ENCODE results near the gene SAMD4A.

SAMD4A gene

GRCh38 chr14:54688229-54688628 is 121.3 kb downstream of the SAMD4A start:
- DNase-seq: peak; percentile 37

GRCh38 chr14:54689928-54690327 is 123.0 kb downstream of the SAMD4A start:
- DNase-seq: no peak

DNA sequence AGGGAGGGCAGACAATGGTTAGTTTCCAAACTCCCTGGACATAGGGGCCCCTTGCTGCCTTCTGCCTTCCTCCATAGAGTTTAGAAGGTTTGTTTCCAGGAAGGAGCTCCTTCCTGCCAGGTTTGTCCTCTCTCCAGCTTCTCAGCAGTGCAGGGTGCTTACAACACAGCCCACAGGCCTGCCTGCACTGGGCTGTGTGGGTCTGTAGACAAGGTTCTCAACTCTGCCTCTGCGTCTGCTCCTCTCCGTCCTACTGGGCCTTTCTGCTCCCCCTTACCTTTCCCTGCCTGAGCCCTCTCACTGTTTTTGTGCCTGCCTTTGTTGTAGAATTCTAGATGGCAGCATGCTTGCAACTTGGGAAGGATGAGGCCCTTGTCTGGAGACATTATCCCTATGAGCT is 124.0 kb downstream of the SAMD4A start:
- no peak for DNase-seq

DNA sequence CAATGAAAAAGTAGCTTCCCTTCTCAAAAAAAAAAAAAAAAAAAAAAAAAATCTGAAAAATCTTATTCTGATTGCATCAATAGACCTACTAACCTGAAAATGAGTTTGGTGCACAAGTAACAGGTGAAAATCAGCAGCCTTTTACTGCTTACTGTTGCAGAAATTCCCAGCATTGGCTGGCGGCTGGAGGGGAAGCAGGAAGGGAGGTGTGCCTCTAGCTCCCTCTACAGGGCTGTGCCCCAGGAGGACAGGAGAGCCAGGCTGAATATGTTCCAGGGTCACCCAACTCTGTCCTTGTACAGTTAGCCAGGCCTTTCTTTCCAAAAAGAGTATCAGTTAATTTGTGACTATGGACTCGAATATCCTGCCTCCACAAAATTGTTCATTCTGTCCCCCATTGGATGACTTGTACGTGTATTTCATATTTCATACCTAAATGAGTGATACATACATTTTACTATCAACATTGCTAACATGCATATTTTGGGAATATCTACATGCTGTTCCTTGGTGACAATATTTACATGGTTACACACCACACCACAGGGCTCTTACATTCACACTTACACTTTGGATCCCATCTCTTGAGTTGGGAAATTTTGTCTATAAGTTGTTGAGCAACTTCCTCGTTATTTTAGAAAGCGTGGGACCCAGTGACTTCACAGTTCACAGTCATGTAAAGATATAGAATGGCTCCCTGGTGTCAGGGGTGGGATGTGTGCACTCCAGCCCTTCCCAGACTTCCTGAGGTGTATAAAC is 124.8 kb downstream of the SAMD4A start:
- peak; percentile 71 for DNase-seq

GRCh38 chr14:54692284-54692772 is 125.4 kb downstream of the SAMD4A start:
- no peak for DNase-seq

GRCh38 chr14:54693761-54694160 is 126.8 kb downstream of the SAMD4A start:
- DNase-seq: no peak

GRCh38 chr14:54695196-54695595 is 128.3 kb downstream of the SAMD4A start:
- no peak for DNase-seq

DNA sequence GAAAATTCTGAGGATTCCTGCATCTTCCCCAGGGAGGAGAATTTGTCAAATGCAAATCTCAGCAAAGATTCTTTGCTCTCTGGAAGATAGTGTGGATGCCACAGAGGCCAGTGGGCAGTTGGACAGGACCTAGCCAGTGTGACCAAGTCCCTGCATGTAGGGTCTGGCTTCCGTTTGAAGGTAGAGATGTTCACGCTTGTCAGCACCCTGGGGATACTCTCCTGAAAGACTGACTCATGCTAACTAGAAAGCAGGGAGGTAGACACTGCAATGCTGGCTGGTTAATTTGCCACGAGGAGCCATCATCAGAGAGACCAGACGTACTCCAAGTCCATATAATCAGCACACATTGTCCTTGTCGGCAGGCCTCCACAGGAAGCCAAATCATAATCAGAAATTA is 130.1 kb downstream of the SAMD4A start:
- no peak for DNase-seq

GRCh38 chr14:54697803-54698202 is 130.9 kb downstream of the SAMD4A start:
- no peak for DNase-seq

- DNase-seq: no peak
These were observed 131.6 kb downstream of the SAMD4A start for GRCh38 chr14:54698501-54698900.

DNA sequence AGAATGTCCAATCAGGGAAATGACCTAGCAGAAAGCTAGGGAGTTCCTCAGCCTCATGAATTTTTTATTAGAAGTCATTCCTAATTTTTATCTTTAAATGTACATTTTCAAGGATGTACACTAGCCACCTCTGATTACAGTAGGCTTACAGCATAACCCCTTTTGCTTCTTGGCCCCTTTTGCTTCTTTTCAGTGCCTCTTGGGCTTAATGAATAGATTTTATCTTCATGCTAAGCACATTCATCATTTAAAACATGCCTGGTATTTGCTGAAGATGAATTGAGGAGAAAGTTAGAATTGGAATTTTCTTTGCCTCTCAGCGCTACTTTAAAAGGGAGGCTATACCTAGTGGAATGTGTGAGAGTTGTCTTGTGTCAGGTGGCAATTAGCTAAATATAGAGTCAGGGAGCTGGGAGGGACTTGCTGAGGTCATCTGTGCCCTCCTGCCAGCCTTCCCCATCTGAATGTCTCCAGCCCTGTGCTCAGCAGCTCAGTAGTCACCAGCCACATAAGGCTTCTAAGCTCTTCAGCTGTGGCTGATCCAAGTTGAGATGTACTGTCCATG is 132.1 kb downstream of the SAMD4A start:
- no peak for DNase-seq

DNA sequence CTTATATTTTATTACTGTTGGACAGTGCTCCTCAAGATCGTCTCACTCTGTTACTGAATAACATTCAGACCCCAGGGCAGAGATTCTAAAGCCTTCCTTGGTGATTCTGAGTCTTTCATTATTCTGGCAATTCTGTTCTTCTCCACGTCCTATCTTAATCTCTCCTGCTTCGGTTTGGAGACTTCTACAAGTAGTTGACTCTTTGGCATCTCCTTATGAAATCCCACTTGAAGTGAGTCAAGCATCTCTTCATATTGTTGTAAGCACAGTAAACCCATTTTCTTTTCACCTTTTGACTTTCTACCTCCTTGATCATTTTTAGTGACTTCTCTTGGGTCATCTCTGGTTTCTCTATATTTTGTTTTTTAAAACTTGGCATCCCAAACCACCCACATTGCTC is 132.8 kb downstream of the SAMD4A start:
- no peak for DNase-seq

DNA sequence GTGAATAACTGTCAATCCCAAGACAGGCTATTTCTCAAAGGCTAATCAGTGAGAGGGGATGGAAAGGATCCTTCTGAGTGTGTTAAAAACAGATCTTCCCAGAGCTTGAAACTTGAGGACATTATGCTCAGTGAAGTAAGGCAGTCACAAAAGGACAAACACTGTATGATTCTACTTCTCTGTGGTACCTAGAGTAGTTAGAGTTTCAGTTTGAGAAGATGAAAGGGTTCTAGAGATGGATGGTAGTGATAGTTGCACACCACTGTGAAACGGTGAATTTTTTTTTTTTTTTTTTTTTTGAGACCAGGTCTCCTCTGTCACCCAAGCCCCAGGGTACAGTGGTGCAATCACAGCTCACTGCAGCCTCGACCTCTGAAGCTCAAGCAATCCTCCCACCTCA is 133.8 kb downstream of the SAMD4A start:
- DNase-seq: no peak

- DNase-seq: no peak
These were observed 135.1 kb downstream of the SAMD4A start for GRCh38 chr14:54702014-54702491.

DNA sequence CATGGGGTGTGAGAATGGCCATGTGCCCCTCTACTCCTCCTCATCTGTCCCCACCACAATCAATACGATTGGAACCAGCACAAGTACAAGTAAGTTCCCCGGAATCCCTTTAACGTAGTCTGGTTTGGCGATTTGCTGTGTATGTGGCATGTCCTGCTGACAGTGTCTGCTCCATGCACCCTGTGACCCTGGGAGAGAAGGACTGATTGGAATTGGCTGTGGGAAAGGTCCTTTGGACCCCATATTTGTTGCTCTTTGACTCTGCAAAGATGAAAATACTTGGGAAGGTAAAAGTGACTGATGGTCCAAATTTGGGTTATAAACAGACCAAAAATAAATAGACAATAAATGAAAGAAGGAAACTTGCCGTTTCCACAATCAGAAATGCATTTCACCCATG is 135.6 kb downstream of the SAMD4A start:
- no peak for DNase-seq

DNA sequence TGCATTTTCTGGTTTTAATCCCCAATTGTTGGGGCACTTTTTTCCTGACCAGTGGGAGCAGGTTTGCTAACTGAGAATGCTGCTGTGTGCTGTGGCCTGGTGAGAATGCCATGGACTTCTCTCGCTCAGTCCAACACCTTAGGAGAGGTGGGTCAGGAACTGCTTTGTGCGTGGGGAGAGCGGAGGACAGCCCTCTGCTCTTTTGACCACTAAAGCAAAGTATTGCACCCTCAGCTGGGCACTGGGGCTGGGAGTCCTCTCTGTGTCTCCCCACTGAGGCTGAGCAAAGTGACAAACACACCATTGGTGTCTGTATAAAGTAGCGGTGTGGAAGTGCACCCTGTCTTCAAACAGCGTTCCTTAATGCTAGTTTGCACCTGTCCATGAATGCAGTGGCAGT is 136.2 kb downstream of the SAMD4A start:
- DNase-seq: no peak

GRCh38 chr14:54703724-54704123 is 136.8 kb downstream of the SAMD4A start:
- DNase-seq: no peak

- no peak for DNase-seq
These were observed 137.8 kb downstream of the SAMD4A start for GRCh38 chr14:54704768-54705167.

DNA sequence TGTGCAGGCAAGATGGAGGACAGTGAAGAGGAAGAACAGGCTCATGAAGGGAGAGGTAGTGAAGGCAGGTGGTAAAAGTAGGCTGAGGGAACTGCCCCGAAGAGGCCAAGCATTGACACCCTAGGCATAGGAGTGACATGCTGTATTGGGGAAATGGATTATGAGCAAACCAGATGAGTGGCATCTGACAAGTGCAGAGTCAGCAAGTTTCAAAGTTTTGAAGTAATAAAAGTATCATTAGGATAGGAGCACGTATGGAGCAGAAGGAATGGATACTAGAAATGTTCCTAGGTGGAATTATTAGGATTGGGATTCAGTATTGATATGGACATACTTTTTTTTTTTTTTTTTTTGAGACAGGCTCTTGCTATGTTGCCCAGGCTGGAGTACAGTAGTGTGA is 139.8 kb downstream of the SAMD4A start:
- DNase-seq: no peak

GRCh38 chr14:54708161-54708560 is 141.2 kb downstream of the SAMD4A start:
- no peak for DNase-seq

GRCh38 chr14:54708982-54709381 is 142.1 kb downstream of the SAMD4A start:
- DNase-seq: no peak

GRCh38 chr14:54709444-54709843 is 142.5 kb downstream of the SAMD4A start:
- DNase-seq: no peak

GRCh38 chr14:54709867-54710266 is 142.9 kb downstream of the SAMD4A start:
- DNase-seq: no peak

- DNase-seq: no peak
These were observed 144.4 kb downstream of the SAMD4A start for GRCh38 chr14:54711312-54711711.
